Keratinocyte (primary cell): Measurements from ENCODE around the gene KCNJ6.

Experiments used
- EZH2 ChIP-seq: IDR thresholded peaks from one replicate; pipeline ENCODE4 v1.6.1; 2012; ENCODE audit warnings: inconsistent platforms, mild to moderate bottlenecking, low read length, moderate library complexity
- TF ChIP-seq, protein P1 (sequence below), 3 experiments: IDR thresholded peaks in 1 of 3; conservative IDR thresholded peaks in 1 of 3; optimal IDR thresholded peaks in 1 of 3; 2 replicates in 2 of 3; 3 replicates in 1 of 3; pipeline versions ENCODE3 to v1.5.1; 2011; ENCODE audit warnings: low read length in 3 of 3, mild to moderate bottlenecking in 3 of 3, moderate library complexity in 2 of 3, control low read depth in 1 of 3, inconsistent platforms in 1 of 3; ENCODE audit not compliant: insufficient read depth in 2 of 3; ENCODE audit errors: extremely low read depth in 1 of 3

GRCh38 chr21:37593015-37593414 is 323.2 kb downstream of the KCNJ6 start:
- TF ChIP-seq, protein P1, sequence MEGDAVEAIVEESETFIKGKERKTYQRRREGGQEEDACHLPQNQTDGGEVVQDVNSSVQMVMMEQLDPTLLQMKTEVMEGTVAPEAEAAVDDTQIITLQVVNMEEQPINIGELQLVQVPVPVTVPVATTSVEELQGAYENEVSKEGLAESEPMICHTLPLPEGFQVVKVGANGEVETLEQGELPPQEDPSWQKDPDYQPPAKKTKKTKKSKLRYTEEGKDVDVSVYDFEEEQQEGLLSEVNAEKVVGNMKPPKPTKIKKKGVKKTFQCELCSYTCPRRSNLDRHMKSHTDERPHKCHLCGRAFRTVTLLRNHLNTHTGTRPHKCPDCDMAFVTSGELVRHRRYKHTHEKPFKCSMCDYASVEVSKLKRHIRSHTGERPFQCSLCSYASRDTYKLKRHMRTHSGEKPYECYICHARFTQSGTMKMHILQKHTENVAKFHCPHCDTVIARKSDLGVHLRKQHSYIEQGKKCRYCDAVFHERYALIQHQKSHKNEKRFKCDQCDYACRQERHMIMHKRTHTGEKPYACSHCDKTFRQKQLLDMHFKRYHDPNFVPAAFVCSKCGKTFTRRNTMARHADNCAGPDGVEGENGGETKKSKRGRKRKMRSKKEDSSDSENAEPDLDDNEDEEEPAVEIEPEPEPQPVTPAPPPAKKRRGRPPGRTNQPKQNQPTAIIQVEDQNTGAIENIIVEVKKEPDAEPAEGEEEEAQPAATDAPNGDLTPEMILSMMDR (optimal IDR thresholded peaks at IDR 0.05 in 1 of 3, IDR thresholded peaks at IDR 0.05 in 1 of 3, conservative IDR thresholded peaks at IDR 0.05 in 1 of 3; ENCODE audit: extremely low read depth in 1 of 3, insufficient read depth in 2 of 3, low read length in 3 of 3), result no peak
- TF ChIP-seq EZH2, result no peak
